ENCODE measurements around the gene ZNF236. TPM values are rescaled to one million over a fixed set of nuclear protein-coding genes. Genes with fewer than 3 reads are reported as not detected.

Gene ZNF236
- total and polyA plus RNA-seq, 2 of the 8 experiments (the other 6 are each of a cell fraction or from before 2014, with no cell fraction given) = 6.7 to 14.5 TPM

GRCh38 chr18:77003316-77003715 is 181.0 kb downstream of the ZNF236 start:
- H3K23me2 ChIP-seq (ENCODE audit: low read depth, low read length) = no peaks in the 10 kb centered on the region
- H3K4ac ChIP-seq (replicated peaks; ENCODE audit: insufficient read length, low read depth, low read length) = no peak overlapping the region
- no peaks in the 10 kb centered on the region for H4K20me1 ChIP-seq (replicated peaks in 1 of 2; ENCODE audit: control insufficient read depth in 1 of 2, insufficient read depth in 2 of 2, low read length in 2 of 2)
- H3K9me3 ChIP-seq (ENCODE audit: insufficient read depth in 2 of 2, low read depth in 1 of 2, low read length in 1 of 2) = no peaks in the 10 kb centered on the region
- POLR2A ChIA-PET (ENCODE audit: partially characterized antibody) = no interaction called here
- no peak overlapping the region for H2BK5ac ChIP-seq (ENCODE audit: low read depth, low read length)
- H3K23ac ChIP-seq (ENCODE audit: insufficient read length) = no peak overlapping the region
- no peaks in the 10 kb centered on the region; a peak in 1 of 7 replicates for H3K27me3 ChIP-seq (replicated peaks in 1 of 4; ENCODE audit: control insufficient read depth in 3 of 4, extremely low read depth in 1 of 4, insufficient read depth in 3 of 4, low read length in 3 of 4)
- H2BK12ac ChIP-seq (ENCODE audit: low read depth, low read length) = no peak overlapping the region
- no peak overlapping the region for H2BK120ac ChIP-seq (replicated peaks; ENCODE audit: low read depth, low read length)
- no peak overlapping the region for H3K18ac ChIP-seq (ENCODE audit: extremely low read depth, low read length)
- H3K79me1 ChIP-seq (ENCODE audit: low read depth, low read length) = no peaks in the 10 kb centered on the region
- H3K79me2 ChIP-seq (ENCODE audit: control insufficient read depth in 1 of 2, insufficient read depth in 2 of 2, low read length in 2 of 2) = no peaks in the 10 kb centered on the region
- H2BK15ac ChIP-seq (ENCODE audit: low read length) = no peak overlapping the region
- H3K4me3 ChIP-seq (ENCODE audit: extremely low read depth in 1 of 4, insufficient read depth in 2 of 4, low read depth in 3 of 4, low read length in 4 of 4) = no peak overlapping the region
- no peak overlapping the region for H3K9ac ChIP-seq (replicated peaks in 1 of 4; ENCODE audit: extremely low read depth in 1 of 4, low read depth in 3 of 4, low read length in 3 of 4)
- H2BK20ac ChIP-seq (ENCODE audit: low read length) = no peak overlapping the region
- H3K27ac ChIP-seq (ENCODE audit: low read depth, low read length) = no peak overlapping the region
- CTCF ChIA-PET (ENCODE audit: partially characterized antibody) = interaction anchor here (0.6 to 3.1 kb wide), 8 partner anchors 7 to 203 kb away, joined by 3 to 16 read pairs (median 3); no protein-coding TSS in a partner anchor
- DNase-seq (ENCODE audit: low read depth in 1 of 2, low spot score in 2 of 2) (no peak), FAIRE-seq (no peak)
- no peak overlapping the region for H3K14ac ChIP-seq (ENCODE audit: insufficient read length)
- no peak overlapping the region for H3K56ac ChIP-seq (replicated peaks; ENCODE audit: insufficient read length, low read depth, low read length)
- no peak overlapping the region for H4K5ac ChIP-seq (ENCODE audit: insufficient read length, low read depth, low read length)
- H3K4me1 ChIP-seq (replicated peaks in 1 of 4; ENCODE audit: control insufficient read depth in 3 of 4, insufficient read depth in 4 of 4, low read length in 3 of 4) = peaks cover 0 to 12% (median 5%) of the 10 kb centered on the region in 4 experiments; a peak in 4 of 7 replicates
- H4K8ac ChIP-seq (ENCODE audit: extremely low read depth, insufficient read depth, low read length) = no peak overlapping the region
- H2AFZ ChIP-seq (ENCODE audit: low read length) = no peak overlapping the region
- H3K4me2 ChIP-seq (ENCODE audit: insufficient read depth in 1 of 2, low read depth in 2 of 2, low read length in 2 of 2) = no peak overlapping the region
- no peak overlapping the region for H2AK5ac ChIP-seq (ENCODE audit: low read depth, low read length)
- no peaks in the 10 kb centered on the region for H3K36me3 ChIP-seq (ENCODE audit: control insufficient read depth in 2 of 4, insufficient read depth in 4 of 4, low read length in 3 of 4)
- no peak overlapping the region for H4K91ac ChIP-seq (replicated peaks; ENCODE audit: insufficient read length, low read length)
- WGBS, 2 experiments (ENCODE audit: extremely low coverage in 1 of 2, insufficient coverage in 1 of 2, insufficient read length in 1 of 2, insufficient replicate concordance in 2 of 2, low coverage in 1 of 2, low lambda C conversion rate in 2 of 2, missing lambda C conversion rate in 1 of 2) = 87% methylated on average over 7 of the region's 7 CpGs; no CpG with 5 or more reads in 1 of the 2 experiments
- TF ChIP-seq TCF12 (IDR thresholded peaks at IDR 0.05; ENCODE audit: low read depth, low read length) (no peak), POU5F1 (IDR thresholded peaks at IDR 0.05; ENCODE audit: low read depth, low read length) (no peak), HDAC2 (IDR thresholded peaks at IDR 0.05; ENCODE audit: borderline replicate concordance in 1 of 2, low read depth in 2 of 2, low read length in 2 of 2) (no peak), HDAC6 (IDR thresholded peaks at IDR 0.05; ENCODE audit: low read depth, low read length) (no peak), KDM5A (IDR thresholded peaks at IDR 0.05; ENCODE audit: low read length) (no peak), CREB1 (IDR thresholded peaks at IDR 0.05) (no peak), RBBP5 (IDR thresholded peaks at IDR 0.05; ENCODE audit: borderline replicate concordance, low read depth, low read length) (no peak), EZH2 (IDR thresholded peaks at IDR 0.05; ENCODE audit: low read depth, low read length, severe bottlenecking) (no peak), YY1 (IDR thresholded peaks at IDR 0.05; ENCODE audit: low read depth, low read length) (no peak), RXRA (IDR thresholded peaks at IDR 0.05; ENCODE audit: insufficient read depth, low read depth, low read length) (no peak), ATF3 (IDR thresholded peaks at IDR 0.05; ENCODE audit: insufficient read depth, low read depth, low read length) (no peak), EP300 (IDR thresholded peaks at IDR 0.05; ENCODE audit: borderline replicate concordance in 1 of 2, low read depth in 2 of 2, low read length in 2 of 2) (no peak), KDM1A (IDR thresholded peaks at IDR 0.05; ENCODE audit: borderline replicate concordance, low read length) (no peak), GTF2F1 (IDR thresholded peaks at IDR 0.05; ENCODE audit: borderline replicate concordance, low read depth, low read length) (no peak)

All from H1 (cell line).